Measurements from ENCODE around the gene SIGLECL1.

The SIGLECL1 gene

GRCh38 chr19:51211833-51212232 is 39.0 kb upstream of the SIGLECL1 start:
- TF ChIP-seq CTCF (IDR thresholded peaks at IDR 0.05; ENCODE audit: insufficient read depth, low read length, poor library complexity, severe bottlenecking) (no peak), EZH2phosphoT487 (conservative IDR thresholded peaks at IDR 0.05; ENCODE audit: low read length) (no peak)
- H3K4me3 ChIP-seq (ENCODE audit: insufficient read depth, low read length, poor library complexity, severe bottlenecking): no peak overlapping the region

GRCh38 chr19:51219307-51219706 is 31.6 kb upstream of the SIGLECL1 start:
- Histone ChIP-seq H3K79me2 (ENCODE audit: insufficient read depth, low read length) (no peaks in the 10 kb centered on the region), H3K9ac (ENCODE audit: low read length) (no peak overlapping the region), H3K9me3 (ENCODE audit: insufficient read depth, low read length) (no peaks in the 10 kb centered on the region), H3K36me3 (ENCODE audit: low read length) (no peaks in the 10 kb centered on the region), H3K4me2 (ENCODE audit: low read depth, low read length, poor library complexity, severe bottlenecking) (no peak overlapping the region), H3K9me2 (replicated peaks; ENCODE audit: insufficient read depth, low read length) (no peaks in the 10 kb centered on the region), H3F3A (ENCODE audit: insufficient read depth) (no peaks in the 10 kb centered on the region), H4K20me1 (ENCODE audit: low read depth, low read length) (no peaks in the 10 kb centered on the region), H3K27ac (ENCODE audit: low read depth, low read length) (no peak overlapping the region), H3K4me3 (ENCODE audit: insufficient read depth, low read length, poor library complexity, severe bottlenecking) (no peak overlapping the region), H2AFZ (ENCODE audit: low read depth, low read length, severe bottlenecking) (no peak overlapping the region), H3K27me3 (ENCODE audit: low read length) (no peaks in the 10 kb centered on the region)
- no peak for TF ChIP-seq EZH2phosphoT487 (conservative IDR thresholded peaks at IDR 0.05; ENCODE audit: low read length)
- TF ChIP-seq CTCF (IDR thresholded peaks at IDR 0.05; ENCODE audit: insufficient read depth, low read length, poor library complexity, severe bottlenecking): no peak

More at GRCh38 chr19:51211833-51212232, 39.0 kb upstream of the SIGLECL1 start:
- Histone ChIP-seq H3K9ac (ENCODE audit: low read length) (no peak overlapping the region), H3K36me3 (ENCODE audit: low read length) (no peaks in the 10 kb centered on the region), H3K9me2 (replicated peaks; ENCODE audit: insufficient read depth, low read length) (no peaks in the 10 kb centered on the region), H2AFZ (ENCODE audit: low read depth, low read length, severe bottlenecking) (no peak overlapping the region), H4K20me1 (ENCODE audit: low read depth, low read length) (no peaks in the 10 kb centered on the region), H3F3A (ENCODE audit: insufficient read depth) (no peaks in the 10 kb centered on the region), H3K79me2 (ENCODE audit: insufficient read depth, low read length) (no peaks in the 10 kb centered on the region), H3K9me3 (ENCODE audit: insufficient read depth, low read length) (no peaks in the 10 kb centered on the region), H3K27me3 (ENCODE audit: low read length) (no peaks in the 10 kb centered on the region), H3K4me2 (ENCODE audit: low read depth, low read length, poor library complexity, severe bottlenecking) (no peak overlapping the region), H3K27ac (ENCODE audit: low read depth, low read length) (no peak overlapping the region)

GRCh38 chr19:51219971-51220370 is 30.9 kb upstream of the SIGLECL1 start:
- Histone ChIP-seq H3K4me2 (ENCODE audit: low read depth, low read length, poor library complexity, severe bottlenecking) (no peak overlapping the region), H3K27ac (ENCODE audit: low read depth, low read length) (no peak overlapping the region), H2AFZ (ENCODE audit: low read depth, low read length, severe bottlenecking) (no peak overlapping the region), H3K9me3 (ENCODE audit: insufficient read depth, low read length) (no peaks in the 10 kb centered on the region), H3K36me3 (ENCODE audit: low read length) (no peaks in the 10 kb centered on the region), H3K9ac (ENCODE audit: low read length) (no peak overlapping the region), H3K4me3 (ENCODE audit: insufficient read depth, low read length, poor library complexity, severe bottlenecking) (no peak overlapping the region), H3F3A (ENCODE audit: insufficient read depth) (no peaks in the 10 kb centered on the region), H4K20me1 (ENCODE audit: low read depth, low read length) (no peaks in the 10 kb centered on the region), H3K27me3 (ENCODE audit: low read length) (no peaks in the 10 kb centered on the region), H3K79me2 (ENCODE audit: insufficient read depth, low read length) (no peaks in the 10 kb centered on the region), H3K9me2 (replicated peaks; ENCODE audit: insufficient read depth, low read length) (no peaks in the 10 kb centered on the region)
- TF ChIP-seq CTCF (IDR thresholded peaks at IDR 0.05; ENCODE audit: insufficient read depth, low read length, poor library complexity, severe bottlenecking) (no peak), EZH2phosphoT487 (conservative IDR thresholded peaks at IDR 0.05; ENCODE audit: low read length) (no peak)
